Cardiac septum (tissue), 1 donor: ENCODE results near the gene EPM2A. TPM values are rescaled to one million over a fixed set of nuclear protein-coding genes. Genes with fewer than 3 reads are reported as not detected.

Experiments
- DNase-seq: peaks from one replicate; pipeline ENCODE4 v3.0.0-alpha.2; 2020; ENCODE audit warnings: low spot score
- intact Hi-C: fragments of 100-400 bp; cut with DNase I; formaldehyde crosslinking; loops from one replicate; pipeline ENCODE4 v1.14.0; 2022
- total RNA-seq: library from RNA; stranded (reverse); fragmentation: NEBNext Ultra II Directional; extraction: Animal tissue kit (Norgen Biotek cat#: 25700); gene quantifications from one replicate; pipeline ENCODE4 v1.2.1, GENCODE V29; 2021
- donor health status: DM: no; HTN: no; CAD: no.

The EPM2A gene
- total RNA-seq, 1 donor from 2014 or later = 42.9 TPM

DNA sequence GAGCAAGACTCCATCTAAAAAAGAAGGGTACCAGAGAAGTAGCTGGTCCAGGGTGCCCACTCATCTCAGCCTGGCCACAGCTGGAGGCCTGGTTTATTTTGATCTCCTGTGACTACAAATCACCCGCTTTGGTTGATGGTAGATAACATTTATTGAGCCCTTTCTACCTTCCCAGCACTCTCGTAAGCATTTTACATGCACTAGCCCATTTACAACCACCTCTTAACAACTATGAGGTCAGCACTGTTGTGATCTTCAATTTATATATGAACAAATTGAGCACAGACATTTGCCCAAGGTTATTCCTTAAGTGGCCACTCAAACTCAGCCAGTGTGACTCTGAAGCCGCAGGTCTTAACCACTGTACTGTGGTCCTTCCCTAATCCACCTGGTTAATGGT lies 104.7 kb downstream of the EPM2A start:
- DNase-seq = no peak
- intact Hi-C loops = loop anchor here (5.0 to 10.0 kb wide), 3 partner anchors 266 to 1043 kb away; no protein-coding TSS in a partner anchor

DNA sequence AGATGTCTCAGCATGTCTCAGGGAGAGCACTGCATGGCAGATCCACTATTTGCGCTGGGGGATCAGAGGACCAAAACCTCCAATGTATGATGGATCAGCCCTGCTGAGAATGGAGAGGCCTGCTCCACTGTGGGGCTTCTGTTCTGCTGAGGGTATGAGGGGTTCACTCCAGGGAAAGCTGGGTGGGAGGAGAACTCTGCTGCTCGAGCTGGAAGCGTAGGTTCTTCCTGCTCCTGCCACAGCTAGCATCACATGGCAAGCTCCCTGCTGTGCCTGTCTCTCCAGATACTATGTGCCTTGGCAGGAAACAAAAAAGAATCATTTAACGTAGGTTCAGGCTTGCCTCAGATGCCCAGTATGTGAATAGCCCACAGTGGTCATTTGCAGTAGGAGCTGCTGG lies 105.8 kb downstream of the EPM2A start:
- DNase-seq = no peak
- intact Hi-C loops = no loop called here

DNA sequence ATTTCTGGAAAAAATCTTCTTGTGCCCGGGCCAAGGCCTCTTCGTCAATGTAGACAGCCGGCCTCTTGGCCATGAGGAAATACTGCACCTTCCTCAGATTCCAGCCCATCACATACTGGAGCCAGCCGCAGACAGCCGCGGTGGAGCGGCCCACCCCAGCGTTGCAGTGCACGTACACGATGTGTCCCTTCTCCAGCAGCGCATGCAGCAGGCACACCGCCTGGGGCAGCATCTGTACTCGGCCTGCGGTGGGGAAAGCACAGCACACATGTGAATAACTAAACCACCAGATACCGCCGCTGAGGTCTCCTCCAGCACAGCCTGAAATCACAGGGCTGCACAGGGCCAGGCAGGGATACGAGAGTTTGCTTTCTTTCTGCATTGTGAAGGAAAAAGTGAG lies 107.9 kb downstream of the EPM2A start:
- intact Hi-C loops = no loop called here
- no peak for DNase-seq

DNA sequence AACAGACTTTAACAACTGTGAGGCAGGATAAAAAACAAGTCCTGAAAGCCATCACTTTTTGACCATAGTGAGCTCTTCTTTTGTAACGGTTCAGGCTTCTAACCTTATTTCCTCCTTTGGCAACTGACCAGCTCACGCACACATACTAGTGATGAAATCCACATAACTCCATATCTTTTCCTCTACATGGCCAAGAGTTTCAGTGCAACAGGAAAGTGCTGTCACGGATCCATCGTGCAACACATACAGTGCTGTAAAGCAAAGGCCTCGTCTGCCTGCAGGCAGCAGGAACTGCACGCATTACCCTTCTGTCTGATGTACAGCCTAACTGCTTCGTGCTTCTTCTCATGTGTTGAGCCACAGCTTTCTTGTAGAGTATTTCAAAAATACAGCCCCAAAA lies 108.5 kb downstream of the EPM2A start:
- no peak for DNase-seq
- intact Hi-C loops = no loop called here

DNA sequence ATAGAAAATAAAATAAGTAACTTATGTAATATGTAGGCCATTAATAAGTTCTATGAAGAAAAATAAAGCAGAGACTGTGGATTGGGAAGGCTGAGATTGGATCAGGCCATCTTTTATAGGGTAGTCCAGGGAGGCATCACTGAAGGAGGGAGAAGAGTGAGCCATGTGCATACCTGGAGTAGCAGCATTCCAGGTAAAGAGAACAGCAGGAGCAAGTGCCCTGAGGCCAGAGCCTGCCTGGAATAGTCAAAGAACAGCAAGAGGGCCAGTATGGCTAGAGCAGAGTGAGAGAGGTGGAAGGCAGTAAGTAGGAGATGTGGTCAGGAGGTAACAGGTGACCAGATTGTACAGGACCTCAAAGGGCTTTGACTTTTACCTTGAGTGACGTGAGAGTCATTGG lies 112.1 kb downstream of the EPM2A start:
- intact Hi-C loops = no loop called here
- DNase-seq = no peak

DNA sequence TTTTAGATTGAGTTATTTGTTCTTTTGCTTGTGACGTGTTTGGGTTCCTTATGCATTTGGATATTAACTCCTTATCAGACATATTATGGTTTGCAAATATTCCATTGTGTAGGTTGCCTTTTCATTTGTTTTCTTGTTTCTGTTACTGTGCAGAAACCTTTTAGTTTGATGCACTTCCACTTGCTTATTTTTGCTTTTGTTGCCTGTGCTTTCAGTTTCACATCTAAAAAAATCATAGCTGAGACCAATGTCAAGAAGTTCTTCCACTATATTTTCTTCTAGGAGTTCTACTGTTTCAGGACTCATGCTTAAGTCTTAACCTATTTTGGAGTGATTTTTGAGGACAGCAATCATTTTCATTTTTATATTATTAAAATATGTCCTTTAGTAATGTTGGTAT lies 113.5 kb downstream of the EPM2A start:
- no peak for DNase-seq
- intact Hi-C loops = no loop called here

DNA sequence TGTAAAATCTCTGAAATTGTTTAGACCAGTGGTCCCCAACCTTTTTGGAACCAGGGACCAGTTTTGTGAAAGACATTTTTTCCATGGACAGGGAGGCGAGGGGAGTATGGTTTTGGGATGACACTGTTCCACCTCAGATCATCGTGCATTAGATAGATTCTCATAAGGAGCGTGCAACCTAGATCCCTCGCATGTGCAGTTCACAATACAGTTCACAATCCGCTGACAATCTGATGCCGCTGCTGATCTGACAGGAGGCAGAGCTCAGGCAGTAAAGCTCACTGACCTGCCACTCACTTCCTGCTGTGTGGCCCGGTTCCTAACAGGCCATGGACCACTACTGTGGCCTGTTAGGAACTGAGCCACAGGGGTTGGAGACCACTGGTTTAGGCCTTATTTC lies 115.2 kb downstream of the EPM2A start:
- DNase-seq = no peak
- intact Hi-C loops = no loop called here

DNA sequence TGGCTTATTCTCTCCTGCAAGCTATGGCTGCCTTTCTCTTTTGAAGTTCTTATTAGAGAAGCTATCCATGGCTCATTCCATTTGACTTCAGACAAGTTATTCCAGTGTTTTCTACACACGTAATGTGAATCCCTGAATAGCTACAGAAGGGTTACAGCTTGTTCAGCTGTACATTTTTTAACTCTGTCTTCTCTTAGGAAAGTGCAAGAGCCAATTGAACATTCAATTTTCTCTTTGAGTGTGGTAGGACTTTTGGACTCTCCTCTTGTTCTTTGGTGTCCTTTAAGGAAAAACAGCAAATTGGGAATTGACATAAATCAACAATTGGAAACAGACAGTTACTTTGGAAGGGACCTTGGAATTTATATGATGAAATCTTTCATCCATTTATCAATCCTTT lies 125.8 kb downstream of the EPM2A start:
- no peak for DNase-seq
- intact Hi-C loops = no loop called here

DNA sequence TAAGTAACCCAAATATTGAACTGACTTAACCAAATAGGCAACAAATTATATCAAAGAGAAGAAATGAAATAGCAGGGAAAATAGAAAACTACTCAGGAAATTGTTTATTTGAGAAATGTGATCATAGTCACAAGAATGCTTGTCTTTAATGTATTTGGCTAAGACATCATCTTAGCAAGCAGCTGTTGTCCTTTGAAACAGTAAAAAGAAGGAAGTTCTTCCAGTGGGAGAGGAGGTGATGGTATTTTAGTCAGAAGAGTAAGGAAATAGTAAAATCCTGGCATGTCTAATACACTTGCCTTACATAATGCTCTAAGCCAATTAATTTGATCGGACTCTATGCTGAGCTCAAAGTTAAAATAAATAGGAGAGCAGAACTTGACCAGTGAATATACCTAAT lies 126.5 kb downstream of the EPM2A start:
- no peak for DNase-seq
- intact Hi-C loops = no loop called here

DNA sequence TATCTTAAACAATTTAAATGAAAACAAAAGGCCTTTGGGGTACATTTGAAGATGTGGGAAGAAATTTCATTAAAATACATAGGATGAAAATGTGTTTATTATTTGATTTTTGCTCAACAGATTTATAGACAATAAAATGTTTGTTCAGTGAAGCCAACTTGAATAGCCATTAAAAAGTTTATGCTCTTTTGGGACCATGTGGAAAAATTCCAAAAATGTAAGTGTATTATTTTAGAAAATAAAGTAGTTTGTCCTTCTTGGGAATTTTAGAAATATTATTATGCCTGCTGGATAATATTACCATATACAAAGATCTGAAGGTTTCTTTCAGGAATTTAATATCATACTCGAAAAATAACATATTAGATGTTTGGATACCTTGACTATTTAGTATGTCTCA lies 131.3 kb downstream of the EPM2A start:
- no peak for DNase-seq
- intact Hi-C loops = no loop called here

DNA sequence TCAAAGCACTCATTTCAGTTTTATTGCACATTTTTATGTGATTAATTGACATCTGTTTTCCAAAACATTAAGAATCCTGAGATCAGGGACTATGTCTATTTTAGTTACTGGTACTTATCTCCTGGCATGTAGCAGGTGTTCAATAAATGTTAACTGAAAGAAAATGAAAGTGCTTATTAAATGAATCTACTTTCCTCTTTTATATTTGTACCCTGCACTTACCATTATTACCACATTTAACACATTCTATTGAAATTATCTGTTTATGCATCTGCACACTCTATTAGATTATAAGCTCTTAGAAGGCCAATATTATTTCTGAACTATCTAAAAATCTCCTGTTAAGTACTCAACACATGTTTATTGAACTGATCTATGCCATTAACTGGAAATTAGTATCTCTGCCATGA lies 131.9 kb downstream of the EPM2A start:
- intact Hi-C loops = no loop called here
- DNase-seq = no peak

DNA sequence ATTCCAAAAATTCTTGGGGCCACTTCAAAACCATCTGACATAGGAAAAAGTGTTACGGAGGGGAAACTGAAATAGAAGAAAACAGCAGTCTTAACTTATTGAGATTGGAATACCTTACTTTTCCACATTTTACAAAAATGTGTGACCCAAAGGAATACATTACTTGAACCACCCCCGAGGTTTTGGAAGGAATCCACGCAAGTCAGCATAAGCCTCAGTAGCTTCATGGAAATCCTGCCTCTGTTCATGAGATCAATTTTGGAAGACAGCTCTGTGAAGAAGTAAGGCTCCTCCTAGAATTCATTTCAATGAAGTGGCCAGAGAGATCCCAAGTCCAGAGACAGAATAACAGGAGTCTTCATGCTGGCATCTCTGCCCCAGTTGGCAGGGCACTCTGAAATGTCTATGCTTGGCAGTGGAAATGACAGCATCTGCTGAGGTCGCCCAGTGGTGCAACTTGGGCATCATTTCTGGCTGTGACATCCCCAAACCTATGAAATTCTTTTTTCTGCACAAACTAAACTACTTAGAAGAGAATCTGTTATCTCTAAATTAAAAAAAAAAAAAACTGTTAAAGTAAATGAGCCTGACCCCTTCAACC lies 132.5 kb downstream of the EPM2A start:
- no peak for DNase-seq
- intact Hi-C loops = no loop called here

DNA sequence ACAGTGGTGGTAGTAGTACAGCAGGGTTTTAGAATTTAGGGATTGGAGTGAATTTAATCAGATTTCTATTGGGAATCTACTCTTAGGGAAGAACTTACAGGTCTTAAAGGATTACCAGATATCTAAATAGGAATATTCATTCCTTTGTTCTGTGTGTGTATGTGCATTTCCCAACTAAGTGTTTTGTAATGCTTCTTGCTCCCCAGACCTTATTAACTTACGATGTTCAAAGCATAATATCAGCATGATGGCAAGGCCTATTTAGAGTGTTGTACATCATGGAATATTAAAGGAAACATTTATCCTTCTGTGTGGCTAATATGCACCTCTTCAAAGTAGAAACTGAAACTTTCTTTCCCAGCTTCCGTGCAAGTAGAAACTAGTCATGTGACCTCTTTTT lies 133.9 kb downstream of the EPM2A start:
- intact Hi-C loops = no loop called here
- no peak for DNase-seq

DNA sequence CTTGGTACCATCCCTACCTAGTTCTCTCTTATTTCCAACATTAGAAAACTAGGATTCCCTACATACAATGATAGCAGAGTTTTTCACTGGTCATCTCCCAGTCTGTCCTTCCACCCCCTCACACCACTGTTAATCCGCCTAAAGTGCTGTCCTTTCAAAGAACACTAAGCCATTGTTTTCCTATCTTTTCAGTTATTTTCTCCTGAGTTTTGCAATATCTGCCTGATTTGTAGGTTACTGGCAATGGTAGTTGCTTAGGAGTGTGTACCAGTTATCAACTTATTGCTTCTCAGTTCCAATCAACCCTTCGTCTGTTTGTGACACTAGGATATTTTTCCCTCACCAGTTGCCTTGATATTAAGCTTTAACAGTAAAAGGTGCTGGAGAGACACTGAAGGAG lies 135.0 kb downstream of the EPM2A start:
- intact Hi-C loops = no loop called here
- no peak for DNase-seq

DNA sequence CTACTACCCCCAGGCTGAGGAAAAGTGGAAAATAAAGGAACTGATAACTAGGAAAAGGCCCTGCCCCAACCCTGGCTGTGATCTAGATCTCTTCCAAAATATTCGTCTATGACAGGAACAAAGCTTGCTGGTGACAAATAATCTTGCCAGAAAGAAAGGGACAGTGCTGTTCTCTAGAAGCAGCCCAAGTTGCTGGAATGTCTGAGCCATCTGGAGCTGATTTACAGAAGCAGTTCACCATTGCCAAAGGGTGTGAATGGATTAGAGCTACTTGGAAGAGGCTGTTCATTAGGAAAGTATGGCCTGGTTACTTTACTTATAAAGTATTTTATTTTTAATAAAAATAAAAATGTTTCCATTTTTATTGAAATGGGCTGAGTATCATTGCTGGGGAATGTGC lies 146.3 kb downstream of the EPM2A start:
- intact Hi-C loops = no loop called here
- no peak for DNase-seq

DNA sequence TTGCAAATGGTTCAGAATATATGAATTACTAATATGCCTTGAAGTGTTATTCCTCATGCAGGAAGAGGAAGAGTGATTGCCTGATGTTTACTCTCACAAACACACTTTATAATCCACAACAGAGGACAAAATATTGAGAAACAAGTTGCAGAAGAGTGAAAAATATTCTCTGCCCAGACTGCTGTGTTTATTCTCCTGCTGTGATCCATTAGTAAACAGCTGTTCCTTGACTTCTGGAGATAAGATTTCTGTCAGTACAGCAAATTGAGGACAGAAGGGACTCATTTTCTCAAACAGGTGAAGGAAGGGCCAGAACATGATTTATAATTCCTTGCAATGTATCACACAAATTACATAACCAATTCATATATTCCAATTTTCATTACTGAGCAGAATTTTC lies 148.0 kb downstream of the EPM2A start:
- intact Hi-C loops = no loop called here

DNA sequence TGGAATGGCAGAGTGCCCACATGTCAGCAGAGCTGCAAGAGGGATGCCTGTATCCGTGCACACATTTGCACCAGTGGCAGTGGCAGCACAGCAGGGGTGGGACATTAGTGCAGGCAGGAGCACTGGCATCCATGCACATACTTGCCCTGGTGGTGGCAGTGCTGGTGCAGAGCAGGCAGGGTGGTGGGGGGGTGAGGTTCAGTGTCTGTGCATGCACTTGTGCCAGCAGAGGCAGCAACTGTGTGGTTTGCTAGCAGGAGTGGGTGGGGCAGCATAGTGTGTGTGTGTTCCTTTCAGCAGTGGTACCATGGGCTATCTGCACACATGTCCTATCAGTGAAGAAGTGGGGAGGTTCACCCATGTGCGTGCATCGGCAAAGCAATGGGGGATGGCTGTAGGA lies 151.6 kb downstream of the EPM2A start:
- intact Hi-C loops = no loop called here
- DNase-seq = no peak

More for the DNA sequence above, 148.0 kb downstream of the EPM2A start:
- DNase-seq = no peak

Other genes with a start within 250 kb of the EPM2A start
- gene FBXO30, start 79.3 kb upstream of the EPM2A start, total RNA-seq = 15.6 TPM
- gene SHPRH, start 228.8 kb upstream of the EPM2A start, total RNA-seq = 13.1 TPM